ENCODE results near the gene CMIP.
"Not testable (repeated sequence)": the region's sequence is repeated elsewhere in the genome, so short reads cannot be mapped to it uniquely, and the experiment has no call there.

CMIP gene

DNA sequence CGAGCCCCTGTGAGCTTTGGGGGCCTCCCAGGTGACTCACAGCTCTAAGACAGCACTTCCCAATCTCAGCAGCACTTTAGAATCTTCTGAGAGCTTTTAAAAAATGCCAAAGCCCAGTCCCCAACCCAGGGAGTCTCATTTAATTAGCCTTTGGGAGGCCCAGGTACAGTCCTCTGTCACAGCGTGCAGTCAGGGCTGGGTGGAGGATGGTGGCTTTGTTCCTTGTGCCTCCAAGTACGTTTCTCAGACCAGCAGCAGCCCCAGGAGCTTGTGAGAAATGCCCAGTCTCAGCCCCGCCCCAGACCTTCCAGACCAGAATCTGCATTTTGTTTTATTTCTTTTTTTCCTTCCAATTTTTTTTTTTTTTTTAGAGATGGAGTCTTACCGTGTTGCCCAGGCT lies 27.4 kb upstream of the CMIP start:
- H3K4me3 ChIP-seq (ENCODE audit: low read length), result no peak overlapping the region
- DNase-seq (ENCODE audit: low read depth, low spot score), result no peak

DNA sequence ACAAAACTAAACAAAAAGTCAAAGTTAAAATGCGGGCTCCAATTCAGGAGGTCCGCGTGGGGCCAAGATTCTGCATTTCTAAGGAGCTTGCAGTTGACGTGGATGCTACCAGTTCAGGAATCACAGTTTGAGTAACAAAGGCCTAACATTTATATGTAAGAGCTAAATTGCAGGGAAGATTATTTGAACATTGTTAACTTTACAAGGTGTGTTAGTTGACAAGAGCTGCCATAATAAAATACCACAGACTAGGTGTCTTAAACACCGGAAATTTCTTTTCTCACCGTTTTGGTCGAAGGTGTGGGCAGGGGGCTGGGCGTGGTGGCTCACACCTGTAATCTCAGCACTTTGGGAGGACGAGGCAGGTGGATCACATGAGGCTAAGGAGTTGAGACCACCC lies 24.8 kb upstream of the CMIP start:
- H3K4me3 ChIP-seq (ENCODE audit: low read length), result no peak overlapping the region
- DNase-seq (ENCODE audit: low read depth, low spot score), result no peak

DNA sequence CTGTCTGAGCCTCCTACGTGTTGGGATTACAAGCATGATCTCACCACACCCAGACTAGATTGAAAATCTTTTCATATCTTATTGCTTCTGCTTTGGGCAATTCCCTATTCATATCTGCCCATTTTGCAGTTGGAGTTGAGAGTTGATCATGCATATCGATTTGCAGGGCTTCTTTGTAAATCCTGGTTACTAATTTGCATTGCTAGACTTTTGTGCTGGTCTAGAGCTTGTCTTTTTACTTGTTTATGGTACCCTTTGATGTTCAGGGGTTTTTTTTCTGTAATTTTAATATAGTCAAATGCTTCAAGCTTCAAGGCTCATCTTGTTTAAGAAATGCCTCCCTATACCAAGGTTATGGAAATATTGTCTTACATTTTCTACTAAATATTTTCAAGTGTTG lies 23.5 kb upstream of the CMIP start:
- H3K4me3 ChIP-seq (ENCODE audit: low read length), result no peak overlapping the region
- no peak for DNase-seq (ENCODE audit: low read depth, low spot score)

DNA sequence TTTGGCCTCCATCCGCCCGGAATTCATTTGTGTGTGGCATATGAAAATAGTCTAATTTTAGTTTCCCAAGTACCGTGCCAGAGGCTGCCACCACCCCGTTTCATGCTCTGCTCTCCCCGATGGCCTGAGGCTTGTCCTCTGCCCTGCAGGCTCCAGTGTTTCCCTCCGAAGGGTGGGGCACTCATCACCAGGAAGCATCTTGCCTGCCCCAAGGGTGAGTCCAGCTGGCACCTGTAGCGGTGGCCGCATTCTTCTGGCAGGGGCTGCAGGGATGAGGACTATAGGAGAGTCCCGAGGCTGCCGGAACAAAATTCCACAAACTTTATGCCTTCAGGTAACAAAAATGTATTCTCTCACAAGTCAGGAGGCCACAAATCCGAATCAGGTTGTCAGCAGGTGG lies 23.1 kb upstream of the CMIP start:
- no peak for DNase-seq (ENCODE audit: low read depth, low spot score)
- H3K4me3 ChIP-seq (ENCODE audit: low read length), result no peak overlapping the region

DNA sequence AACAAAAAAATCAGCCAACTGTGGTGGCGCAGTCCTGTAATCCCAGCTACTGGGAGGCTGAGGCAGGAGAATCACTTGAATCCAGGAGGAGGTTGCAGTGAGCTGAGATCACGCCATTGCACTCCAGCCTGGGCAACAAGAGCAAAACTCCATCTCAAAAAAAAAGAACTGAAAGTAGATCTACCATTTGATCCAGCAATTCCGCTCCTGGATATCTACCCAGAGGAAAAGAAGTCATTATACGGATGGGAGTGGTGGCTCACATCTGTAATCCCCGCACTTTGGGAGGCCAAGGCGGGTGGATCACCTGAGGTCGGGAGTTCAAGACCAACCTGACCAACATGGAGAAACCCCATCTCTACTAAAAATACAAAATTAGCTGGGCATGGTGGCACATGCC lies 22.5 kb upstream of the CMIP start:
- not testable (repeated sequence) for DNase-seq (ENCODE audit: low read depth, low spot score)

DNA sequence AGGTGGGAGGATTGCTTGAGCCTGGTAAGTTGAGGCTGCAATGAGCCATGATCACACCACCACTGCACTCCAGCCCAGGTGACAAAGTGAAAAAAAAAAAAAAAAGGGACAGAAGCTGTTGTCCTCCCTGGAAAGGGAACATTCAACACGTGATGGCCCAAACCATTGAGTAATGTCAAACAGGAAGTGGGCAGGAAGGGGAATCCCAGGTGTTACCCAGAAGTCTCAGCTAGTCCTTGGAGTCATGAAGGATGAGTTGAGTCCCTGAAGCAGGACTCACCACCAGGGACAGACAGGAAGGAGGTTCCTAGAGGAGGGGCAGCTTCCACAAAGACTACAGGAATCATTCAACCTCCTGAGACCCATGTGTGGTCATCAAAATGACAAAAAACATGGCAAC lies 19.8 kb upstream of the CMIP start:
- no peak overlapping the region for H3K4me3 ChIP-seq (ENCODE audit: low read length)
- no peak for DNase-seq (ENCODE audit: low read depth, low spot score)

More for the DNA sequence above, 22.5 kb upstream of the CMIP start:
- H3K4me3 ChIP-seq (ENCODE audit: low read length), result not testable (repeated sequence)

DNA sequence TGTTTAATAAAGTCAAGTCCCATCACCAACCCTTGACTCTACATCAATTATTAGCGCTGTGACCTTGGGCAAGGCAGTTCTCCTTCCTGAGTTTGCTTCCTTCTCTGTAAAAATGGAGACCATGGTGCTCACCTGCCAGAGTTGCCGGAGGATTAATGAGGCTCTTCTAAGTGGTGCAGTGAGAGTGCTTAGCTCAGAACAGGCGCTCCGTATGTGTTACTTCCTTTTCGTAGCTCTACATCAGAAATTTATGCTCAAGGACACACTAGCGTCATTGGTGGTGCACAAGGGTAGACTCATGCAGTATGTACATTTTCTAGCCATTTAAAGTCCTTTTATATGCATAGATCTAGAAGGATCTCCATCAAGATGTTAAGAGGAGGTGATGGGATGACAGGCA lies 17.4 kb upstream of the CMIP start:
- no peak for DNase-seq (ENCODE audit: low read depth, low spot score)
- H3K4me3 ChIP-seq (ENCODE audit: low read length), result no peak overlapping the region

DNA sequence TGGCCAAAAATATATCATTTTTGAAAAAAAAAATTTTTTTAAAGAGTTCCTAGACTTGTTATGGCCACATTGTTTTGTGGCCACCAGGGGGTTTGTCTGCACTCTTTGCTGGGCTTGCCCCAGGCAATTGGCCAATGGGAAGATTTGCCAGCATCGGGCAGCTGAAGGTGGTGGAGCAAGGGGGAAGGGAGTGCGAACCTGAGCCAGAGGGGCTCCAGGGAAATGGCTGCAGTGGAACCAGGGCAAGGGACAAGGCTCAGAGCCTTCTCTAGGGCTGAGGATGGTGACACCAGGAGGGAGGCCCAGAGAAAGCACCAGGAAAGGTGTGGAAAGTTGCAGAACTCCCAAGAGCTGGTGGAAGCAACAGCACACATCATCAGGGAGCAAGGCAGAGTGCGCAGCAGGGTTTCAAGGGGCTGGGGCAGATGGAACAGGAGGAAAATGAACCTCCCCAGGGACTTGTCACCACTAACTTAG lies 15.5 kb upstream of the CMIP start:
- no peak for DNase-seq (ENCODE audit: low read depth, low spot score)
- no peak overlapping the region for H3K4me3 ChIP-seq (ENCODE audit: low read length)

DNA sequence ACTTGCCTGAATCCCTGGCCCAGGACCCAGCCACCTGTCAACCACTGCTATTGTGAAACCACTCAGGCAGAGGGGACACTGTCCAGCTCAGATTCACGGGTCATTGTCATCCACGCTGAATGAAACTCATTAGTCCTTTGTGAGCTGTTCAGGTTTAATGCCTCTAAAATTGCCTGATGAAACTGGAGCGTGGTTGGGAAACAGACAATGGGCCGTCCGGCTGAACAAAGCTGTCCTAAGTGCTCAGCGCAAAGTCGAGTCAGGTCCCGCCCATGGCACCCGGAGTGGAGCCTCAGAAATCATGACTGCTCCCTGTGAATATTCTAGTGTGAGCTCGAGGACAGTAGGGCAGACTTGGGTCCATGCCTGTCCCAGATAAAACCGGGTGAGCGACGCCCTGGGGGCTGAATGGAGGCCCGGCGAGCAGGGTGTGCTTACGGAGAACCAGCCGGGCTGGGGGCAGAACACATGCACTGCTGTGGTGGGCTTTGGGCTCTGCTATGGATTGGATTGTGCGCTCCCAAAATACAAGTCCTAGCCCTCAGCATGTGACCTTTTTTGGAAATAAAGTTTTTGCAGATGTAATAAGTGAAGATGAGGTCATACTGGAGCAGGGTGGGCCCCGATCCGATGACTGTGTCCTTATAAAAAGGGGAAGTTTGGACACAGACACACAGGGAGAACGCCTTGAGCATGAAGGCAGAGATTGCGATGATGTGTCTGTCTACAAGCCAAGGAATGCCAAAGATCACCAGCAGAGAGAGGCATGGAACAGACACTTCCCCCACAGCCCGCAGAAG lies 12.9 kb upstream of the CMIP start:
- DNase-seq (ENCODE audit: low read depth, low spot score), result no peak

DNA sequence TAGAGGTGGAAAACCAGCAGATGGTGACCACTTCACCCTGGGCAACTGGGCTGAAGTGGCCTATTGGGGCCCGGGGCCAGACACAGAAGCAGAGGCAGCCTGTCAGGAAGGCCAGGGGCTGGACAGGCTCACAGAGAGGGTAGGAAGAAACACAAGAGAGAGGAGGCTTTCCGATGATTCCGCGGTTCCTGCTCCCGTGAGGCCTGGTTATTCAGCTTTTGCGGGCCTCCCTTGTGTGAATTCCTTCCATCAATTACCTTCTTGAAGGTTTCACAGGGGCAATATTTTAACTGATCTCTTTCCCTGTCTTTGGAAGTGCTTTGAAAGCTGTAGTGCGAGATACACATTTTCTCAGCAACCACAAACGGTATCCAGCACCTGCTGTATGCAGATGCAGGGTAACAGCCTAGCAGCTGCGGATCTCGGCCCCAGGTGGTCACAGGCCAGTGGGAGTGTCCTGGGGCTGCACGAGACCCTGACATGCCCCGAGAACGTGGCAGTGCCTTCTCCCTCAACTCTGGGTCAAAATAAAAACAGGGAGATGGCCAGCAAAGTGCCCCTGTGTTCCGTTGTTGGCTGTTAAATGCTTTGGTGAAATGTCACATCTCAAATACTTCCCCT lies 11.6 kb upstream of the CMIP start:
- peak; percentile 85 for DNase-seq (ENCODE audit: low read depth, low spot score)

More for the DNA sequence above, 12.9 kb upstream of the CMIP start:
- H3K4me3 ChIP-seq (ENCODE audit: low read length), result no peak overlapping the region

DNA sequence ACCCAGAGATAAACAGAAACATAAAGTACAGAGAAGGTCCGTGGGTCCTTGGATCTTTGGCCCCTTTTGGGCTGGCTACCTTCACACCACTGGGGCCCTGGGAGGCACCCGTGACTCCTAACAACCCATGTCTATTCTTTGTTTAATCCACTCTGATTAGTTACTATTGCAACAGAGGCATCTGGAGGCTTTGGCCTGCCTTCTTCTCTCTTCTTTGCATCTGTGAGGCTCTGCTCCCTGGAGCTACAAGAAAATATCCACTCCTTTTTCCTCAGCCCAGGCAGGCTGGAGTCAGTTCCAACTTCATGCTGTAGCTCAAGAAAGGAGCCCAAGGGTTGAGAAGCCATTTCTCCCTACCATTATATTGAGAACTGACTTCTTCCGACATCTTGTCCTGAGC lies 9.5 kb upstream of the CMIP start:
- DNase-seq (ENCODE audit: low read depth, low spot score), result no peak
- no peak overlapping the region for H3K4me3 ChIP-seq (ENCODE audit: low read length)

More for the DNA sequence above, 11.6 kb upstream of the CMIP start:
- no peak overlapping the region for H3K4me3 ChIP-seq (ENCODE audit: low read length)

DNA sequence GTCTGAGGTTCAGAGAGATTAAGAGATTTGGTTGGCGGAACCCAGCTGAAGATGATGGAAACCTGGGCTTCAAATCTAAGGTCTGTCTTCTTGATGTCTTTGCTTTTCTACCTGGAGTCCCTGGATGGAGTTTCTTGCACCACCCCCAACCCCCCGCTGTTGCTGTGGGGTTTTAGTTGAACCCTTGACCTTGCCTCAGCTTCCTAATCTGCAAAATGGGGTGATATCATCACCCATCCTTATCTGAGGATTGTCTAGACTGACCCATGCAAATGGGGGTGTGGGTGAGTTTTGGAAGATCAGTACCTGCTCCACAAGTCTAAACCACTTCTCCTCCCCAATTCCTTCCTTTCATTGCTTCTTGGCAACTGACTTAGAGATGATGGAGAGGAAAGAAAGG lies 9.0 kb upstream of the CMIP start:
- H3K4me3 ChIP-seq (ENCODE audit: low read length), result no peak overlapping the region
- DNase-seq (ENCODE audit: low read depth, low spot score), result no peak

DNA sequence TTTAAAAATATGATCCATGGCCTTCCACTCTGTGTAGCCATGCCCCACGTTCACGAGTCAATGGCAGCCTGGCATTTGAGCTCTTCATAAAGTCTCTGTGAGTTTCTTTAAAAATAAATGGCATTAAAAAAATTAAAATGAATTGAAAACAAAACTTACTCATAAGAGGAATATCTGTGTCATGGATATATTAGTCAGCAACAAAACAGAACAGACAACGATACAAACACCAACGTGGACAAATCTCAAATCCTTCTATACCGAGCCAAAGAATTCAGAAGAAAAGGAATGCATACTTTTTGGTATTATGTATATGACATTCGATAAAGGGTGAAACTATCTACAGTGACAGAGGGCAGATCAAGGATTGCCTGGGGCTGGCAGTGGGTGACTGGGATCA lies 8.2 kb upstream of the CMIP start:
- DNase-seq (ENCODE audit: low read depth, low spot score), result no peak
- no peak overlapping the region for H3K4me3 ChIP-seq (ENCODE audit: low read length)

DNA sequence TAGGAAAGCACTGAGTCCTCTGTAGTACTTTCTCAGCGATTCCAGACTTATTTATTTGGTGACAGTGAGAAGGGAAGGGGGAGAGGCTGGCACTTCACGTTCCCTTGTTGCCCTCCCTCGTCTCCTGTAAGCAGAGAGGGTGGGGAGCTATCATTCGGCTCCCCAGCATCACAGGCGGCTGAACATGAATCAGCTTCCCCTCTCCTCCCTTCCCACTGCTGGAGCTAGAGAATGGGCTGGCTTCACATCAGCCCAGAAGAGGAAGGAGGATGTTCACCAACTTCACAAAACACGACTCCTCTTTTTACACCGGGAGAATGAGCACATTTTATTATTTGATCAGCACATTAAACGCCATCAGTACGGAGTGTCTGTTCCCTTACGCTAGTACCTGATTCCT lies 6.7 kb upstream of the CMIP start:
- no peak for DNase-seq (ENCODE audit: low read depth, low spot score)

DNA sequence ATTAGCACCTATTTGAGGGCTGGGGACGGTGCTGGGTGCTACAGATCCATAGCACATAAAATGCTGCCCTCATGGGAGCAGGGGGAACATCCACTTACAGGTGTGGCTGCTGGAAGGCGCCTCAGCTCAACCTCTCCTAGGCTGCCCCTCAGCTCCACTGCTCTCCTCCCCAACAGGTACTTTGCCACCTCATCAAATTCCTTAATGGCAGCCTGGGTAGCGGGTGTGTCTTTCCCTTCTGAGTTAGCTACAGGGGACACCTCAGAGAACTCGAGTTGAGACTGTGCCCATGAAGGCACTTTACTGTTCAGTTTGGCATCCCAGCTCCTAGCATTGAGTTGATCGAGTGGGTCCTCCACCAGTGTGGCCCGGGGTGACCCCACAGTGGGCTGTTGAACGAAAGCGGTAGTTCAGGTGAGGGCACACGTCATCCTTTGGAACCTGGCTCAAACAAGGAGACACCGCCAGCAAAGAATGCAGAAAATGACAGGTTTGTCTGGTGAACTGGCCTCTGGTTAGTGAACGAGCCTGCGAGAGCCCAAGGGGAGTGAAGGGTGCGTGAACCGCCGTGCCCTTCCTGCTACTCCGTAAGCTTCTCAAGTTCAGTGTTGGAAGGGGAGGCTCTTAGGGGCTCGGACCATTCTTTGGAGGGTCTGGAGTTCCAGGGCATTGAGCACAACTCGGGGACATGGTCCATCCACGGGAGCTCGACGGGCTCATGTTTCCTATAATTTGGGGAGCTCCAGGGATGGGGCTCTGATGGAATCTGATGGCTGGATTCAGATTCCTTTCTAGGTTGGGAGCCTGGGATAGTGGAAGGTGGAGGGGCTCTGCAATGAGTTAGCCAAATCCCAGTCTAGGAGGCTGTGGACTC lies 3.5 kb upstream of the CMIP start:
- no peak overlapping the region for H3K4me3 ChIP-seq (ENCODE audit: low read length)
- no peak for DNase-seq (ENCODE audit: low read depth, low spot score)

More for the DNA sequence above, 6.7 kb upstream of the CMIP start:
- H3K4me3 ChIP-seq (ENCODE audit: low read length), result no peak overlapping the region

DNA sequence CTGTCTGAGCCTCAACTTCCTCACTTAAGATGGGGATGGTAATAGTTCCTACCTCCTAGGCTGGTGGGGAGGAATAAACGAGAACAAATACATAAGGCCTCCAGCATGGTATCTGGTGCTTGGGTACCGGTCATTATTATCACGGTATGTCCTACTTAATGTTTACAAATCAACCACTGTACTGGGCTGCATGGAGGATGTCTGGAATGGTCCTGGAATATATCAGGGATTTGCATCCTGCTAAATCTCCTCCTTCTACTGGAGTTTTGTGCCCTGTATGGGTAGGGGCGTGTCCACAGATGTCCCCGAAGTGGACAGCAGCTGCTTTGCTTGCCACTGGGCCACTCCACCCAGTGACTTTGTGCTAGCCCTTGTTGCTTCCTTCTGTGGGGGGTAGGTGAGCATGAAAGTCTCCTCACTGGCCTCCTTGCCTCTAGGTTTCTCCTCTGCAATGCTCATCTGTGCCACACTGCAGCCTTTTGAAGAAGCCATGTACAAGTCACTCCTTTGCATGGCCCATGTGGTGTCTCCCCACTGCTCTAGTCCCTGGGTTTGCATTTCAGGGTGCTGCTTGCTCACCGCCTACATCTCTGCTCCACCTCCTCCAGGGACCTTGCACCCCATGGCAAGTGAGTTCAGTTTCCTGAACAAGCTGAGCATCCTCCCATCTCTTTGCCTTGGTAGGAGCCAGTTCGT lies 2.2 kb upstream of the CMIP start:
- H3K4me3 ChIP-seq (ENCODE audit: low read length), result no peak overlapping the region
- no peak for DNase-seq (ENCODE audit: low read depth, low spot score)

DNA sequence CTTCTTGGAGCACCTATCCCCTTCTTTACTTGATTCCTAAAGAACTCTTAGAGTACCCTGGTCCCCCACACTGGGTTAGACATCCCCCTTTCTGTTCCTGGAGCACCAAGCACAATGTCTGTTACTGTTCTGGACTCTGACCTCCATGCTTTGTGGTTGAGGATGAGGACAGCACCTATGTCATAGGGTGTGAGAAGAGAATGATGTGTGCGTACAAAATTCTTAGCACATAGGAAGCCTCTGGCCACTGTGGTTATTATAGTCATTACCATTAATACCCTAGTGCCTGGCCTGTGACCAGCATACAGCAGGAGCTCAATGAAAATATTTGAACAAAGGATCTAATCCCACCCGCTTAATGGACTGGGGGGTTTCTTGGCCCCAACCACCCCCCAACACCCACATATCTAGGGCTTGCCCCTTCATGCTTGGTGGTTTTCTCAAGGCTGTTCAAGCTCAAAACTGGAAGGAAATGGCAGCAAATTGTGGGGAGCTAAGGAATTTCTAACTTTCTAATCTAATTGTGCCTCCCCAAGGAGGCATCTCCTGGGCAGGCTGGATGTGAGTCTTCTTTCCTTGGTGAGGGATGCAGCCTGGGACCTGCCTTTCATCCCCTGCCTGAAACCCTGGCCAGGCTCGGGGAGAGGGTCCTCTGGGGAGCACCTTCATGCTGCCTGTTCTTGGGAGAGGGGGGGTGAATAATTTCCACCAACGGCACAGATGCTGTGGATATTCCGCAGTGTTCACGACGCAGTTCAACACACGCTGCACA lies 1.5 kb upstream of the CMIP start:
- no peak for DNase-seq (ENCODE audit: low read depth, low spot score)
- H3K4me3 ChIP-seq (ENCODE audit: low read length), result no peak overlapping the region

DNA sequence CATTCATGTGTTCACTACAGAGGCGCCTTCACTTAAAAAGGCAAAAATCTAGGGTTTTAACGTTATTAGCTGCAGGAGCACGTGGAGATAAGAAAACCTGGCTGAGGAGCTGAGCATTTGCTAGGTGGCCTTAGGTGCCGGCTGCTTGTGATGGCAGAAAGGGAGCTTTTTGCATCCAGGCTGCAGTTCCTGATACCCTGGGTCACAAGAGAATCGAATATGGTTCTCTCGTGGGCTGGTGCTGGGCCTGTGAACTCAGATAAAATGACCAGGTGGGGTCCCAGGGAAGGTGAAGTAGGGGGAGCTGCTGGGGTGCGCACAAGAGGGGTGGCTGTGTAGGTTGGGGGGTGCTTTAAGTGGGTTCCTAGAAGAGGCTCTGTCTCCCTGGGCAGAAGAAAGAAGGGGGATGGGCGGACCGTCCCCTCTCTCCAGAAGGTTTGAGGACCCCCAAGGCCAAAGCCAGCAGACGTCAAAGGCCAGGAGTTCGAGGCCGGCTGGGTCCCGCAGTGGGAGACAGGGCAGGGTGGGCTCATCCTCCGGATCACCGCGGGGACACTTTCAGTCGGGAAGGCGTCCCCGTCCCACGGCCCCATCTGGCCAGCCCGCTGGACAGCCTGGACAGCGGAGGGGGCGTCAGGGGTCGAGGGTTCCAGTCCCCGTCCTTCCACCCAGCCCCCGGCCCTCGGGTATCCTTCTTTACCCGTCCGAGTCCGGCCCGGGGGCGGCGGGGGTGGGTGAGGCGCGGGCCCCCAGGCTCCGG lies 740 bp upstream of the CMIP start:
- H3K4me3 ChIP-seq (ENCODE audit: low read length), result peak overlapping the region; percentile 48
- no peak for DNase-seq (ENCODE audit: low read depth, low spot score)
